Tibial nerve (tissue), 4 donors: ENCODE data around the gene SMCO1. TPM values are rescaled to one million over a fixed set of nuclear protein-coding genes. Genes with fewer than 3 reads are reported as not detected.
"Not testable (repeated sequence)": the region's sequence is repeated elsewhere in the genome, so short reads cannot be mapped to it uniquely, and the experiment has no call there.

ENCODE experiments used
- DNase-seq, 2 donors: peaks; one replicate each; pipeline ENCODE4 v3.0.0-alpha.2; 2019; ENCODE audit warnings: low spot score in 2 of 2
- H3K27ac ChIP-seq, 4 donors: fragments of 200-600 bp; sonication (generic) in 3 of 4; one replicate each; pipeline ENCODE4 v1.5.1; 2017 to 2019; ENCODE audit warnings: mild to moderate bottlenecking in 1 of 4
- H3K27me3 ChIP-seq, 2 donors: fragments of 200-600 bp; sonication (generic) in 1 of 2; one replicate each; pipeline versions ENCODE4 v1.5.1 to v1.6.0; 2017 to 2019
- H3K36me3 ChIP-seq, 3 donors: fragments of 200-600 bp; sonication (generic); one replicate each; pipeline ENCODE4 v1.5.1; 2018 to 2019
- H3K4me1 ChIP-seq, 4 donors: fragments of 200-600 bp; sonication (generic) in 3 of 4; one replicate each; pipeline ENCODE4 v1.5.1; 2017 to 2019
- H3K4me3 ChIP-seq, 4 donors: fragments of 200-600 bp; sonication (generic) in 3 of 4; one replicate each; pipeline ENCODE4 v1.5.1; 2017 to 2019; ENCODE audit warnings: mild to moderate bottlenecking in 1 of 4, moderate library complexity in 1 of 4
- H3K9me3 ChIP-seq, 4 donors: fragments of 200-600 bp; sonication (generic) in 3 of 4; one replicate each; pipeline ENCODE4 v1.5.1; 2017 to 2019
- EP300 ChIP-seq, 2 donors: sonication (generic); formaldehyde crosslinking; IDR thresholded peaks; one replicate each; pipeline ENCODE4 v1.6.1; 2017; ENCODE audit warnings: antibody characterized with exemption in 2 of 2, mild to moderate bottlenecking in 1 of 2
- POLR2A ChIP-seq, 2 donors: fragments of 450-650 bp; IDR thresholded peaks; one replicate each; pipeline ENCODE4 v1.6.1; 2017; ENCODE audit warnings: antibody characterized with exemption in 2 of 2, mild to moderate bottlenecking in 2 of 2, moderate library complexity in 2 of 2
- WGBS, 2 donors: methylation state at CpG; one replicate each; pipeline ENCODE4 v1.1.5; 2018; 5-methylcytosine and 5-hydroxymethylcytosine counted together
- small RNA-seq: library from RNA; depleted of rRNA; stranded (forward); fragments of <200 nt; gene quantifications from one replicate; pipeline ENCODE3, GENCODE V24; 2016
- total RNA-seq, 4 donors: library from RNA; depleted of rRNA; stranded (reverse); fragments of >200 nt; gene quantifications; one replicate each; pipeline ENCODE4 v1.1.0, GENCODE V29; 2016
- TF ChIP-seq, protein P1 (sequence below), 5 experiments: fragments of 200-600 bp in 3 of 5; fragments of 450-650 bp in 2 of 5; sonication (generic) in 3 of 5; IDR thresholded peaks; one replicate each; pipeline ENCODE4 v1.5.1; 2016 to 2019; ENCODE audit warnings: antibody characterized with exemption in 5 of 5, mild to moderate bottlenecking in 3 of 5, moderate library complexity in 2 of 5

Gene SMCO1
- total RNA-seq, 4 donors from 2014 or later, result not detected

DNA sequence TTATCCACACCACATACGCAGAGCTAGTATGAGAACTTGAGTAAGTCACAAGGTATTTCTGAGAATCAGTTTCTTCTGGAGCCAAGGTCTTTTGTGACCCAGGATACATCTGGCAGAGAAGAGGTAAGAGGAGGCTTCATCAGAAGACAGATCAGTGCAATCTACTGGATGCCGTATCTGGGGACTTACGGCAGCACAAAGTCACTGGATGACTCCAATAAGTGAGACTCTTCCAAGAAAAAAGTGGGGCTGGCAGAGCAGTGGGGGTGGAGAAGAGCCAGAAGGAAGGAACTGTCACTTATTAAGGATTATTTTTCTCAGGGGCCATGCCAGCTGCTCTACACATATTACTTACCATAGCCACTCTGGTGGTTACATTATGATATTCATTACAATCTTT lies 51.3 kb downstream of the SMCO1 start:
- Histone ChIP-seq H3K4me3 (no peak overlapping the region), H3K9me3 (no peaks in the 10 kb centered on the region), H3K27ac (no peak overlapping the region), H3K4me1 (no peaks in the 10 kb centered on the region), H3K27me3 (no peaks in the 10 kb centered on the region), H3K36me3 (peaks cover 0 to 34% (median 0%) of the 10 kb centered on the region in 3 donors)
- TF ChIP-seq EP300 (IDR thresholded peaks at IDR 0.05) (no peak), POLR2A (IDR thresholded peaks at IDR 0.05) (no peak)
- TF ChIP-seq, protein P1, sequence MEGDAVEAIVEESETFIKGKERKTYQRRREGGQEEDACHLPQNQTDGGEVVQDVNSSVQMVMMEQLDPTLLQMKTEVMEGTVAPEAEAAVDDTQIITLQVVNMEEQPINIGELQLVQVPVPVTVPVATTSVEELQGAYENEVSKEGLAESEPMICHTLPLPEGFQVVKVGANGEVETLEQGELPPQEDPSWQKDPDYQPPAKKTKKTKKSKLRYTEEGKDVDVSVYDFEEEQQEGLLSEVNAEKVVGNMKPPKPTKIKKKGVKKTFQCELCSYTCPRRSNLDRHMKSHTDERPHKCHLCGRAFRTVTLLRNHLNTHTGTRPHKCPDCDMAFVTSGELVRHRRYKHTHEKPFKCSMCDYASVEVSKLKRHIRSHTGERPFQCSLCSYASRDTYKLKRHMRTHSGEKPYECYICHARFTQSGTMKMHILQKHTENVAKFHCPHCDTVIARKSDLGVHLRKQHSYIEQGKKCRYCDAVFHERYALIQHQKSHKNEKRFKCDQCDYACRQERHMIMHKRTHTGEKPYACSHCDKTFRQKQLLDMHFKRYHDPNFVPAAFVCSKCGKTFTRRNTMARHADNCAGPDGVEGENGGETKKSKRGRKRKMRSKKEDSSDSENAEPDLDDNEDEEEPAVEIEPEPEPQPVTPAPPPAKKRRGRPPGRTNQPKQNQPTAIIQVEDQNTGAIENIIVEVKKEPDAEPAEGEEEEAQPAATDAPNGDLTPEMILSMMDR (IDR thresholded peaks at IDR 0.05), result no peak
- WGBS, 2 donors, result 99% methylated on average over 3 of the region's 3 CpGs
- DNase-seq, result no peak

DNA sequence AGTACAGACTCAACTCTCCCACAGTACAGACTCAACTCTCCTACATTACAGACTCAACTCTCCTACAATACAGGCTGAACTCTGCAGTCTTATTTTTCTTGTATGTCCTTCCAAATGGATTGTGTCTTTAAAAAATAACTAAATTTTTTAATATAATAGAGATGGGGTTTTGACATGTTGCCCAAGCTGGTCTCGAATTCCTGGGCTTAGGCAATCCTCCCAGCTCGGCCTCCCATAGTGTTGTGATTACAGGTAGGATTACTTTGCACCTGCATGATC lies 51.7 kb downstream of the SMCO1 start:
- Histone ChIP-seq H3K36me3 (peaks cover 0 to 32% (median 0%) of the 10 kb centered on the region in 3 donors), H3K27ac (no peak overlapping the region), H3K27me3 (no peaks in the 10 kb centered on the region), H3K9me3 (no peaks in the 10 kb centered on the region), H3K4me3 (no peak overlapping the region), H3K4me1 (no peaks in the 10 kb centered on the region)
- WGBS, 2 donors, result 97 to 98% methylated on average over 2 of the region's 2 CpGs
- no peak for TF ChIP-seq POLR2A (IDR thresholded peaks at IDR 0.05)
- TF ChIP-seq, protein P1 (IDR thresholded peaks at IDR 0.05), result no peak
- no peak for TF ChIP-seq EP300 (IDR thresholded peaks at IDR 0.05)
- DNase-seq, result no peak

DNA sequence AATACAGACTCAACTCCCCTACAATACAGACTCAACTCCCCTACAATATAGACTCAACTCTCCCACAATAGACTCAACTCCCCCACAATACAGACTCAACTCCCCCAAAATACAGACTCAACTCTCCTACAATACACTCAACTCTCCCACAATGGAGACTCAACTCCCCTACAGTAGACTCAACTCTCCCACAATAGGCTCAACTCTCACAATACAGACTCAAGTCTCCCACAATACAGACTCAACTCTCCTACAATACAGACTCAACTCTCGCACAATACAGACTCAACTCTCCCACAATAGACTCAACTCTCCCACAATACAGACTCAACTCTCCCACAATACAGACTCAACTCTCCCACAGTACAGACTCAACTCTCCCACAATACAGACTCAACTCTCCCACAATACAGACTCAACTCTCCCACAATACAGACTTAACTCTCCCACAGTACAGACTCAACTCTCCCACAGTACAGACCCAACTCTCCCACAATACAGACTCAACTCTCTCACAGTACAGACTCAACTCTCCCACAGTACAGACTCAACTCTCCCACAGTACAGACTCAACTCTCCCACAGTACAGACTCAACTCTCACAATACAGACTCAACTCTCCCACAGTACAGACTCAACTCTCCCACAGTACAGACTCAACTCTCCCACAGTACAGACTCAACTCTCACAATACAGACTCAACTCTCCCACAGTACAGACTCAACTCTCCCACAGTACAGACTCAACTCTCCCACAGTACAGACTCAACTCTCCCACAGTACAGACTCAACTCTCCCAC lies 52.3 kb downstream of the SMCO1 start:
- not testable (repeated sequence) for DNase-seq, H3K9me3 ChIP-seq, H3K4me1 ChIP-seq, H3K27ac ChIP-seq, H3K27me3 ChIP-seq, H3K4me3 ChIP-seq
- H3K36me3 ChIP-seq, result peaks cover 0 to 29% (median 0%) of the 10 kb centered on the region in 3 donors
- WGBS, 2 donors, result 96 to 100% methylated on average over 1 of the region's 1 CpG

DNA sequence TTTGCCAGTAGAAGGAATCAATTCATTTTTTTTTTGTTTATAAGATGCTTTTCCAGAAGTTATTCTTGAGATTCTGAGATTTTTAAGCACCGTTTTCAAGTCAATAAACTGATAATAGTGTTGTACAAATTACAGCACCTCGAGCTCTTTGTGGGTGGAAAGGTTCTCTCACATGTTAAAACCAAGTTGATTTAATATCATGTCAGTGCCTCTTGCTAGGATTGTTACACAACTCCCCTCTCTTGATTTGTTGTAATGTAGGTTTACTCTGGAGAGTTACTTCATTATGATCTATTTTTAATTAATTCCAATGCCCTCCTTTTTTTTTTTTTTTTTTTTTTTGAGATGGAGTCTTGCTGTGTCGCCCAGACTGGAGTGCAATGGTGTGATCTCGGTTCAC lies 57.1 kb downstream of the SMCO1 start:
- Histone ChIP-seq H3K27me3 (no peaks in the 10 kb centered on the region), H3K4me3 (no peak overlapping the region), H3K27ac (no peak overlapping the region), H3K36me3 (peaks cover 0 to 43% (median 0%) of the 10 kb centered on the region in 3 donors), H3K4me1 (no peaks in the 10 kb centered on the region), H3K9me3 (no peaks in the 10 kb centered on the region)
- DNase-seq, result no peak
- no peak for TF ChIP-seq EP300 (IDR thresholded peaks at IDR 0.05)
- no peak for TF ChIP-seq POLR2A (IDR thresholded peaks at IDR 0.05)
- TF ChIP-seq, protein P1 (IDR thresholded peaks at IDR 0.05), result no peak
- 71 to 79% methylated on average over 4 of the region's 4 CpGs for WGBS, 2 donors

DNA sequence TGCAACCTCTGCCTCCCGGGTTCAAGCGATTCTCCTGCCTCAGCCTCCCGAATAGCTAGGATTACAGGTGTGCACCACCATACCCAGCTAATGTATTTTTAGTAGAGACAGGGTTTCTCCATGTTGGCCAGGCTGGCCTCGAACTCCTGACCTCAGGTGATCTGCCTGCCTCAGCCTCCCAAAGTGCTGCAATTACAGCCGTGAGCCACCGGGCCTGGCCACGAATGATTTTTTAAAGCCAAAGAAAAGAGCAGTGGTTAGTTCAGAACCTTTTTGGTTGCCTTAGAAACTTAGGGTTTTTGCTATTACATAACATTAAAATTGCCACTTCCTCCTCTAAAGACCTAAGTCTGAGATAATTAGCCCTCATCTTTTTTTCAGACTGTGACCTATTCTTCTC lies 57.7 kb downstream of the SMCO1 start:
- not testable (repeated sequence) for H3K27ac ChIP-seq, DNase-seq, H3K4me1 ChIP-seq, H3K27me3 ChIP-seq, H3K9me3 ChIP-seq, H3K4me3 ChIP-seq
- 58 to 74% methylated on average over 7 of the region's 7 CpGs for WGBS, 2 donors
- peaks cover 0 to 45% (median 0%) of the 10 kb centered on the region in 3 donors for H3K36me3 ChIP-seq

Small RNA genes within 50 kb of the gene (small RNA-seq; reads per million reads assigned to genes)
- gene RPS29P3, result not detected

Other genes with a start within 250 kb of the SMCO1 start
- gene PCYT1A, start 227.6 kb downstream of the SMCO1 start, total RNA-seq, result 10 to 100 TPM; 51.9 to 98.1 (median 73.0) TPM
- 10 to 100 TPM in 1 of 4 donors, 1 to 10 TPM in 3; 6.9 to 15.3 (median 8.1) TPM for gene DYNLT2B, start 197.1 kb downstream of the SMCO1 start, total RNA-seq
- not detected for gene TM4SF19, start 177.0 kb downstream of the SMCO1 start, total RNA-seq
- 10 to 100 TPM; 19.0 to 25.2 (median 21.4) TPM for gene UBXN7, start 82.9 kb downstream of the SMCO1 start, total RNA-seq
- 10 to 100 TPM; 23.6 to 26.2 (median 24.9) TPM for gene RNF168, start 11.6 kb downstream of the SMCO1 start, total RNA-seq
- gene WDR53, start 53.2 kb upstream of the SMCO1 start, total RNA-seq, result 10 to 100 TPM in 1 of 4 donors, 1 to 10 TPM in 3; 6.1 to 17.4 (median 9.1) TPM
- gene FBXO45, start 53.3 kb upstream of the SMCO1 start, total RNA-seq, result 10 to 100 TPM in 1 of 4 donors, 1 to 10 TPM in 3; 7.8 to 14.9 (median 8.7) TPM
- 10 to 100 TPM in 3 of 4 donors, 1 to 10 TPM in 1; 8.6 to 16.4 (median 12.7) TPM for gene NRROS, start 124.3 kb upstream of the SMCO1 start, total RNA-seq
- gene CEP19, start 196.9 kb upstream of the SMCO1 start, total RNA-seq, result 1 to 10 TPM; 1.8 to 4.0 (median 3.2) TPM
- gene PIGX, start 197.0 kb upstream of the SMCO1 start, total RNA-seq, result 10 to 100 TPM; 28.8 to 57.9 (median 33.7) TPM
- 10 to 100 TPM; 43.3 to 75.6 (median 49.8) TPM for gene PAK2, start 224.5 kb upstream of the SMCO1 start, total RNA-seq